Right ventricle myocardium inferior (tissue), 1 donor: Measurements from ENCODE around the gene BMPR1A. TPM values are rescaled to one million over a fixed set of nuclear protein-coding genes. Genes with fewer than 3 reads are reported as not detected.
A peak's percentile ranks its signal among the peaks of the same experiment; 100 is the strongest.
"Not testable (repeated sequence)": the region's sequence is repeated elsewhere in the genome, so short reads cannot be mapped to it uniquely, and the experiment has no call there.

Experiments used
- ATAC-seq: fragments of 200-7000 bp; cut with Tn5 transposase; one replicate; pipeline ENCODE4 v1.9.1; 2020; ENCODE audit warnings: mild to moderate bottlenecking, moderate library complexity
- DNase-seq: peaks from one replicate; pipeline ENCODE4 v3.0.0; 2021; ENCODE audit errors: missing footprints
- intact Hi-C: fragments of 100-400 bp; cut with DNase I; formaldehyde crosslinking; loops from one replicate; pipeline ENCODE4 v1.11.0; 2022
- total RNA-seq: library from RNA; stranded (reverse); fragmentation: NEBNext Ultra II Directional; extraction: Animal tissue kit (Norgen Biotek cat#: 25700); gene quantifications from one replicate; pipeline ENCODE4 v1.2.1, GENCODE V29; 2021
- donor health status: DM: no; HTN: yes; CAD: no; lungs with severe emphysema.

Gene BMPR1A
- total RNA-seq, 1 donor from 2014 or later: 53.2 TPM

- ATAC-seq (no peak), DNase-seq (no peak)
- intact Hi-C loops: loop anchor here (5.0 kb wide), 1 partner anchor 171 kb away; no protein-coding TSS in a partner anchor
These were observed 29.8 kb upstream of the BMPR1A start for GRCh38 chr10:86726677-86726999.

DNA sequence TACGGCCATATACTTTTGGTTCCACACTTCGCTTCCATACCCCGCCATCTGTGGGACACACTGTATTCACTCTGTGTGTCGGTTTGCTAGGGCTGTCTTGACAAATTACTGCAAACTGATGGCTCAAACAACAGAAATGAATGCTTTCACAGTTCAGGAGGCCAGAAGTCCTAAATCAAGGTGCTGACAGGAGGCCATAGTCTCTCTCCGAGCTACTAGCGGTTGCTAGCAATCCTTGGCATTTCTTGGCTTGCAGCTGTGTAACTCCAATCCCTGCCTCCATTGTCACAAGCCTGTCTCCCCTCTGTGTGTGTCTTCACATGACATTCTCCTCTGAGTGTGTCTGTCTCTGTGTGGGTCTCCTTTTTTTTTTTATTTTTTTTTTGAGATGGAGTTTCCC is 28.9 kb upstream of the BMPR1A start:
- ATAC-seq: no peak
- DNase-seq: no peak
- intact Hi-C loops: loop anchor here (5.0 kb wide), 1 partner anchor 170 kb away; no protein-coding TSS in a partner anchor

DNA sequence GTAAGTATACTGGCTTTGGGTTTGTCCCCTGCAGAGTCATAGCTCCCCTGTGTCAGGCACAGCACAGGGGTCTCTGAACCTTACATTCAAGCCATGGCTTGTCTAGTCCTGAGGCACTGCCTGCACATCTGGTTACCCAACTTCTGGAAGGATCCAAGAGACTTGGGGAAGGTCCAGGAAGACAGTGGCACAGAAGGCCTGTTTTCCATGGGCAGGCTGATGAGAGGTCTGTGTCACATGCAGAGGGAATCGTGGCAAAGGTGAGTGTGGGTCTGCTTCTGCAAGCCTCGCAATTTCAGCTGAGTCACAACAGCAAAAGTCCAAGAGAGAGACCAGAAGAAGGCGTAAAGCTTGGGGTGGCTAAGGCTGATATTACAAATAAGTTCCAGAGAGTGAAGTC is 28.4 kb upstream of the BMPR1A start:
- DNase-seq (no peak), ATAC-seq (no peak)
- intact Hi-C loops: loop anchor here (5.0 kb wide), 1 partner anchor 169 kb away; no protein-coding TSS in a partner anchor

- DNase-seq: no peak
- no peak for ATAC-seq
- intact Hi-C loops: loop anchor here (5.0 kb wide), 1 partner anchor 168 kb away; no protein-coding TSS in a partner anchor
These were observed 26.7 kb upstream of the BMPR1A start for GRCh38 chr10:86729677-86730076.

DNA sequence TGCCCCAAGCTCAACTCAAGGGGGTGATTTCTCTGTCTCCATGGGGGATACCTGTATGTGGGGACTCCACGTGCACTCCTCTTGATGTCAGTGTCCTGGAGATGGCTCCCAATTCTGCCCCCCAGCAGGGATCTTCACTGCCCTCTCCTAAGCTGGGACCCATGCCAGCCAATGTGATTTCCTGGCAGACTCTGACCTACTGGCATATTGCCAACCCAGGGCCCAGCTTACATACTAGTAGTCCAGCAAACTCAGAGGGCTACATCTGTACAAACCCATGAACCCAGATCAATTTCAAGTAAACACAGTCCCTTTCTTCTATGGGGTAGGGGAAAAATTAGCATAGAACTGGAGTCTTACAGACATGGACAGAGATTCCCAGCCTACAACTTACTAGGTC is 26.2 kb upstream of the BMPR1A start:
- ATAC-seq (peak; percentile 13), DNase-seq (peak; percentile 72)
- intact Hi-C loops: no loop called here

GRCh38 chr10:86732771-86733170 is 23.6 kb upstream of the BMPR1A start:
- DNase-seq (no peak), ATAC-seq (no peak)
- intact Hi-C loops: no loop called here

GRCh38 chr10:86733260-86733671 is 23.2 kb upstream of the BMPR1A start:
- DNase-seq (no peak), ATAC-seq (peak; percentile 77)
- intact Hi-C loops: no loop called here

GRCh38 chr10:86734207-86734988 is 22.0 kb upstream of the BMPR1A start:
- DNase-seq (no peak), ATAC-seq (no peak)
- intact Hi-C loops: no loop called here

- DNase-seq, intact Hi-C loops, ATAC-seq: not testable (repeated sequence)
These were observed 21.1 kb upstream of the BMPR1A start for GRCh38 chr10:86735278-86735677.

DNA sequence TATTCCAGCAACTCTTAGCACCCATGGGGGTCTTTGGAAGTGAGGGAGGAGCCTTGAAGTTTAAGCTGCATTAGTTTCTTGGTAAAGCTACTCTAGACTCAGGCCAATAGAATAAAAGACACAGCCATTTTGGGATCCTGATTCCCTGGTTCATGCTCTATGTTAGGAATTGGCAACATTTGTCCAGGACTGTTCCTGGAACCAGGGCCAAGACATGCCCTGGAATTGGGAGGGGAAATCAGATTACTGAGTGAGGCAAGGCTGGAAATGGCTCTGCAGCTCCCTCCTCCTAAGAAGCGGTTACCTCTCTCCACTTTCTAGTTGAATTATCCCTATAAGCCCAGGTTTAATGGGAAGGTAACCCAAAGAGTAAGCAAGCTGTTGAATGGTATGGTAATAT is 14.2 kb upstream of the BMPR1A start:
- DNase-seq (no peak), ATAC-seq (no peak)
- intact Hi-C loops: no loop called here

DNA sequence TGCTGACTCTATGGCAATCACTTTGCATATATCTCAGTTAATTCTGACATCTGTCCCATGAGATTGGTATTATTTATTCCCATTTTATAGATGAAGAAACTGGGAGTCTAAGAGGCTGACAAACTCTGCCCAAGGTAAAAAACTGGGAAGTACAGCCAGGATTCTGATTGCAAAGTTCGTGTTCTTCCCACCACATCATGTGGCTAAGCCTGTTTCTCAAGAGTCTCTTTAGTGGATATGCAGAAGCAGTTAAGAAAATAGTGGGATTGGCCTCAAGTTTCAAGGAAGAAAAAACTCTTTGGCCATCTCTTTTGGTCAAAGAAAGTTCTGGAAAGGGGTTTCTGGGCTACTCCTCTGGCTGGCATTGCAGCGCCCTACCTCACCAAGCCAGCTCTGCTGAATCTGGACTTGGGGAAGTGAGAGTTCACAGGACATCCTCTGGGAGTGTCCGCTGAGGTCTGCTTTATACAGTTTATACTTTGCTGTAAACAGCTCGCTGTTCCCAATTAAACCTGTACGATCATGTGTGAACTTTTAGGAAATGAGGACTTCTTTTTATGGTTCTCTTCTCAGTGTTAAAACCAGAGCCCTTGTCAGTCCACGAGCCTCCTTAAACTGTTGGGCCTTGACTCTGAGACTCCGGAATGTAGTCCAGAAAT is 12.2 kb upstream of the BMPR1A start:
- ATAC-seq (no peak), DNase-seq (no peak)
- intact Hi-C loops: no loop called here

GRCh38 chr10:86747796-86748581 is 8.4 kb upstream of the BMPR1A start:
- intact Hi-C loops: no loop called here
- no peak for DNase-seq
- no peak for ATAC-seq

DNA sequence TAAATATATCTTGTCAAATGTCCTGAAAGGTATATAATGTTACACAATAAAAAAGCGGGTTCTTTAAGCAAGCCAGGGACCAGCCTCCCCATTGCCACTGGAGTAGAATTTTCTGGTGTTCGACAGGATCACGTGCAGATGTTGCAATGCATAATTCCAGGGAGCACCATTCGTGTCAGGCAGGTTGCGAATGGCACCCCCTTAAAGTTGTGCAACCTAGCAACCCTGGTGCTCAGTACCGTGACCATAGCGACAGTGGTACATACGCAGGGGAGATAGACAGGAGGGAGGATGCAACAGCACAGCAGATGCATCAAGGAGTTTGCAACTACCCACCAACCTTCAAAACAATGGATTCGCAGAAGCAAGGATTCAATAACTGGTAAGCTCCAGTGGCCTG is 6.6 kb upstream of the BMPR1A start:
- DNase-seq (no peak), ATAC-seq (no peak)
- intact Hi-C loops: no loop called here

DNA sequence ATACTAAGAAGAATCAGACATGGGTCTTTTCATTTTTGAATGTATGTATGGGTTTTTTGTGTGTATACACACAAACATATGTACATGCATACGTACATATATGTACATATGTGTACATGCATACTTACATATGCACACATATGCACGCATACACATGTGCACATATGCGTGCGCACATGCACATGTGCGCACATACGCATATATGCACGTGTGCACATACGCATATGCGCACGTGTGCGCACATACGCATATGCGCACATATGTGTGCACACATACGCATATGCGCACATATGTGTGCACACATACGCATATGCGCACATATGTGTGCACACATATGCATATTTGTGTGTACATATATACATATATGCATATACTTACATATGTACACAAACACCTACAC is 4.9 kb upstream of the BMPR1A start:
- intact Hi-C loops: no loop called here
- DNase-seq (no peak), ATAC-seq (no peak)

DNA sequence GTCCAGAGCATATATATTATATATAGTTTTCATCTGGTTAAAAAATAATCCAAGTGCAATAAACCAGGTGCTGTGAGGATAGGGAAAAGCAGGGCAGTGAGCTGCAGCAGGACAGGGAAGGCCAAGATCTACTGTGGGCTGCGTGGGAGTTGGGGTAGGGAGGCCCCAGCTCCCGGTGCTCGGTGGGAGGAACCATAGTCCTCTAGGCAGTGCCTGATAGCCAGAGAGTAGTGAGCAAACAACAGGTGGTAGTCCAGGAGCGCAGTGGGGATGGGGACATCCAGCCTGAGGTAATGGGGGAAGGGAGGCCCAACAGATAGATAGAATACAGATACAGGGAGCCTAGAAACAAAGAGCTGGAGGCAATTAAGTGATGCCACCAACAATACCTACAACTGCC is 4.1 kb upstream of the BMPR1A start:
- DNase-seq (no peak), ATAC-seq (no peak)
- intact Hi-C loops: no loop called here

- ATAC-seq: no peak
- no peak for DNase-seq
- intact Hi-C loops: no loop called here
These were observed 3.4 kb upstream of the BMPR1A start for GRCh38 chr10:86753051-86753450.

DNA sequence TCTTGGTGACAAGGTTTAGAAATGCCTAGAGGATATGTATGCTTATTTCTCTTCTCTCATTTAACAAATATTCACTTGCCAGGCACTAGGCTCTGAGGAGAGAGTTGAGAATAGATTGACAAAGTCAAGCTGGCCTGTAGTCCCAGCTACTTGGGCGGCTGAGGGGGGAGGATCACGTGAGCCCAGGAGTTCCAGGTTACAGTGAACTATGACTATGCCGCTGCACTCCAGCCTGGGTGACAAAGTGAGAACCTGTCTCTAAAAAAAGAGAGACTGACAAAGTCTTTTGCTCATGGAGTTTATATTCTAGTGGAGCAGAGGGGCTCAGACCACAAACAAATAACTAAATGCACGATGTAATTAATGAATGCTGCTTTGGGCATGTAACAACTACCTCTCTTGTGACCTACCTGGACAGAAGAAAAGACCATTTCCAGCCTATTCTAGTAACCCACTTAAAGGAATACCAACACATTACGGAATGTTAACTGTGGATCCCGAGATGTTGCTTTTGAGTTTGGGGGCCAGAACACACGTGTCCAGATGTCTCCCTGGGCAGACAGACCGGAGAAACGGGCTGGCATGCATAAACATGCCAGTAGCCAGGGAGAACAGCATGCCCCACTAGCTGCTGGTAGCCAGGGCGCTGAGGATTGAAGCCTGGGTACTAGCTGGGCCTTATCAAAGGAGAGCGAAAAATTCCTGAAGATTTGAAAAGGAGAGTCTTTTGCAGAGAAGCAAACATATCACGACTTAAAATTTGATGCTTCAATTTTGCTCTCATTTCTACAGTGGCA is 2.6 kb upstream of the BMPR1A start:
- DNase-seq (no peak), ATAC-seq (no peak)
- intact Hi-C loops: no loop called here

DNA sequence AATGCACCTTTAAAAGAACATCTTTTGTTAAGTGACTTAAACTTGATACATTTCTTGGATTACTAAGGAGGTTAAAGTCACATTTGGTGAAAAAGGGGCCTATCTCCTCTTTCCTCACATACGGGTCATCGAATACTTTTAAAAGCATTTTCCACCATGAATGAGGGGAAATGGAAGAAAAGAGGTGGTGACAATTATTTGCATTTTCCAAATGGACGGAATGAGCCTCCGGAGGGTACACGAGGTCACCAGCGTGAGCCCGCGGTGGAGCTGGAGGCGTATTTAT is 1.0 kb upstream of the BMPR1A start:
- DNase-seq (no peak), ATAC-seq (no peak)
- intact Hi-C loops: loop anchor here (5.0 kb wide), 3 partner anchors 38 to 132 kb away; no protein-coding TSS in a partner anchor
